ENCODE data around the gene MKNK1. TPM values are rescaled to one million over a fixed set of nuclear protein-coding genes. Genes with fewer than 3 reads are reported as not detected.

Gene MKNK1
- total and polyA plus RNA-seq, 2 of the 4 experiments (the other 2 are of a cell fraction), result 14.3 to 35.2 TPM

GRCh38 chr1:46558141-46558963 lies 45.7 kb downstream of the MKNK1 start:
- Histone ChIP-seq H3K18ac (ENCODE audit: low read depth, low read length) (no peak overlapping the region), H4K8ac (ENCODE audit: low read depth in 2 of 2, low read length in 2 of 2) (no peak overlapping the region), H3K9me3 (ENCODE audit: control insufficient read depth, insufficient read depth, low read length) (no peaks in the 10 kb centered on the region), H3K23ac (ENCODE audit: low read depth, low read length) (no peak overlapping the region), H3K4ac (ENCODE audit: low read depth, low read length) (no peak overlapping the region), H4K20me1 (ENCODE audit: insufficient read depth, low read length) (no peaks in the 10 kb centered on the region), H2BK15ac (ENCODE audit: low read depth, low read length) (no peak overlapping the region), H3K9me1 (ENCODE audit: insufficient read depth, low read length) (no peaks in the 10 kb centered on the region; the same call in 1 of the 2 replicates), H2AK9ac (replicated peaks; ENCODE audit: low read depth, low read length, poor library complexity) (no peak overlapping the region), H4K91ac (ENCODE audit: insufficient read depth, low read depth, low read length) (no peak overlapping the region), H2AK5ac (ENCODE audit: low read depth, low read length) (no peak overlapping the region), H3K9ac (ENCODE audit: low read depth, low read length) (no peak overlapping the region), H2BK5ac (ENCODE audit: low read depth, low read length, poor library complexity, severe bottlenecking) (no peak overlapping the region), H2BK20ac (ENCODE audit: low read depth, low read length) (no peak overlapping the region), H3K4me2 (ENCODE audit: low read depth, low read length) (no peak overlapping the region), H3K56ac (ENCODE audit: extremely low read depth, insufficient read depth, low read length) (no peak overlapping the region), H3K4me3 (ENCODE audit: insufficient read depth, low read depth, low read length) (no peak overlapping the region), H3K14ac (replicated peaks; ENCODE audit: low read depth, low read length) (no peak overlapping the region), H3K36me3 (ENCODE audit: control insufficient read depth, insufficient read depth, low read length) (peaks cover 31% of the 10 kb centered on the region), H3K79me1 (ENCODE audit: low read depth in 1 of 2, low read length in 2 of 2) (no peaks in the 10 kb centered on the region), H3K4me1 (ENCODE audit: control insufficient read depth, insufficient read depth, low read length) (no peaks in the 10 kb centered on the region), H2BK120ac (ENCODE audit: low read depth, low read length) (no peak overlapping the region), H2AFZ (replicated peaks; ENCODE audit: low read length, poor library complexity) (no peak overlapping the region), H3K27ac (ENCODE audit: insufficient read depth, low read length) (no peak overlapping the region), H4K5ac (ENCODE audit: low read depth, low read length) (no peak overlapping the region), H3K27me3 (ENCODE audit: control insufficient read depth, insufficient read depth, low read length) (no peaks in the 10 kb centered on the region; the same call in none of the 2 replicates)
- BruUV-seq (replicated peaks), result no TSS peak
- CTCF ChIA-PET, result no interaction called here
- dilution Hi-C loops (cut with HindIII; ENCODE audit: low sequenced_read_pairs, unreplicated experiment) (no loop called here), intact Hi-C loops (cut with micrococcal nuclease) (no loop called here), in situ Hi-C loops (cut with MboI; ENCODE audit: low sequenced_read_pairs) (no loop called here)
- DNase-seq (no peak), ATAC-seq (ENCODE audit: low read depth) (no peak)
- POLR2A ChIA-PET (ENCODE audit: unreplicated experiment), result no interaction called here
- TF ChIP-seq BHLHE40 (IDR thresholded peaks at IDR 0.05; ENCODE audit: low read depth, low read length) (no peak), POLR2A (IDR thresholded peaks at IDR 0.05; ENCODE audit: low read depth, low read length) (no peak), USF2 (IDR thresholded peaks at IDR 0.05; ENCODE audit: low read depth, low read length) (no peak), ELK1 (IDR thresholded peaks at IDR 0.05; ENCODE audit: borderline replicate concordance, low read depth, low read length) (no peak), RCOR1 (IDR thresholded peaks at IDR 0.05; ENCODE audit: insufficient replicate concordance, low read length) (no peak), MXI1 (IDR thresholded peaks at IDR 0.05; ENCODE audit: borderline replicate concordance, low read depth, low read length) (no peak), RFX5 (IDR thresholded peaks at IDR 0.05; ENCODE audit: low read depth, low read length) (no peak)
- 85% methylated on average over 12 of the region's 20 CpGs; no CpG with 5 or more reads in 1 of the 2 experiments for WGBS, 2 experiments (ENCODE audit: extremely low coverage in 2 of 2, insufficient read length in 1 of 2)

All from IMR-90 (cell line).